Aorta (tissue), 5 donors: ENCODE measurements around the gene HYDIN. TPM values are rescaled to one million over a fixed set of nuclear protein-coding genes. Genes with fewer than 3 reads are reported as not detected.

Experiments
- ATAC-seq: fragments of 200-7000 bp; cut with Tn5 transposase; one replicate; pipeline ENCODE4 v1.9.1; 2022; ENCODE audit warnings: moderate library complexity; ENCODE audit not compliant: low FRiP score
- DNase-seq, 2 donors: peaks; one replicate each; pipeline ENCODE4 v3.0.0-alpha.2; 2020
- H3K27ac ChIP-seq, 2 donors: one replicate each; pipeline ENCODE4 v1.5.1; 2013; ENCODE audit warnings: low read length in 2 of 2, mild to moderate bottlenecking in 2 of 2, moderate library complexity in 2 of 2, control low read depth in 1 of 2, inconsistent platforms in 1 of 2, low read depth in 1 of 2
- H3K27me3 ChIP-seq, 2 donors: one replicate each; pipeline ENCODE4 v1.6.1; 2013; ENCODE audit warnings: control low read depth in 1 of 2, low read length in 1 of 2, mild to moderate bottlenecking in 1 of 2, moderate library complexity in 1 of 2; ENCODE audit not compliant: insufficient read depth in 2 of 2, control insufficient read depth in 1 of 2
- H3K36me3 ChIP-seq, 2 donors: one replicate each; pipeline ENCODE4 v1.6.1; 2013; ENCODE audit warnings: control low read depth in 1 of 2, low read length in 1 of 2, mild to moderate bottlenecking in 1 of 2; ENCODE audit not compliant: insufficient read depth in 2 of 2, control insufficient read depth in 1 of 2
- H3K4me1 ChIP-seq, 2 donors: one replicate each; pipeline ENCODE4 v1.6.1; 2013; ENCODE audit warnings: low read length in 2 of 2, control low read depth in 1 of 2, mild to moderate bottlenecking in 1 of 2, moderate library complexity in 1 of 2; ENCODE audit not compliant: insufficient read depth in 2 of 2, control insufficient read depth in 1 of 2
- H3K4me3 ChIP-seq, 2 donors: one replicate each; pipeline ENCODE4 v1.5.1; 2013; ENCODE audit warnings: low read length in 2 of 2, control low read depth in 1 of 2, mild to moderate bottlenecking in 1 of 2
- H3K9me3 ChIP-seq: one replicate; pipeline ENCODE4 v1.6.1; 2013; ENCODE audit warnings: mild to moderate bottlenecking, low read length; ENCODE audit not compliant: control insufficient read depth
- WGBS, 2 donors: extraction: QIAGEN DNeasy Blood & Tissue Kit; methylation state at CpG; one replicate each; pipeline ENCODE4 v1.1.7; 2013; 5-methylcytosine and 5-hydroxymethylcytosine counted together
- intact Hi-C, 2 donors: fragments of 100-400 bp; cut with DNase I; formaldehyde crosslinking; loops; one replicate each; pipeline versions ENCODE4 v1.14.2 to v1.15.0; 2022
- polyA plus RNA-seq, 2 donors: library from polyadenylated mRNA; stranded (reverse); fragments of 200-250 nt; gene quantifications; one replicate each; pipeline ENCODE4 v1.2.3, GENCODE V29; 2013
- total RNA-seq, 2 donors: library from RNA; stranded (reverse); fragmentation: NEBNext Ultra II Directional; extraction: Animal tissue kit (Norgen Biotek cat#: 25700); gene quantifications; one replicate each; pipeline ENCODE4 v1.2.1, GENCODE V29; 2021
- donor health status: healthy with polysubstance abuse.
- donor health status: Bipolar disorder and iron deficiency.
- donor health status: DM: no; HTN: no; CAD: no.
- donor health status: DM: no; HTN: no; CAD: no.
- donor health status: DM: yes; HTN: yes; CAD: no.

Gene HYDIN
- total and polyA plus RNA-seq, 4 donors: 0.38 to 4.8 (median 4.2) TPM; not detected in 1

DNA sequence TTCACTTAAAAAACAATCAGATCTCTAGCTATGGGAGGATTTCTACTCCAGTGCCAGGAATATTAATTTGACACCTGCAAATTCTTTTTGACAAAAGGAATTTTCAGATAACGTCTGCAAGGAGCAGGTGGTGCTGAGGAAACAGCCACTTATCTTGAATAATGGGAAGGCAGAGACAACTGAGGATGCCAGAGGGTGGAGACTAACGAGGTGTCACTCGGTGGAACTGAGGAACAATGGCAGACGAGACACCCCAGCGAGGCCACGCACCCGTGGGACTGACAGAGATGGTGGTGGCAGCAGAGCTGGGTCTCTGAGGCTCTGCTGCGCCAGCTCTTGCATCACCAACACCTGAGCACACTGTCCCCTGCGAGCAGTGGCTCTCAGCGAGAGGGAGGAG lies 471.7 kb downstream of the HYDIN start:
- Histone ChIP-seq H3K4me1 (peaks cover 0 to 6% of the 10 kb centered on the region in 2 donors), H3K27me3 (no peaks in the 10 kb centered on the region), H3K4me3 (no peak overlapping the region), H3K27ac (no peak overlapping the region), H3K9me3 (no peaks in the 10 kb centered on the region), H3K36me3 (no peaks in the 10 kb centered on the region)
- intact Hi-C loops: loop anchor here in 1 of 2 donors (10.0 kb wide), 1 partner anchor 184 kb away; no protein-coding TSS in a partner anchor
- ATAC-seq (no peak), DNase-seq (no peak)
- 90 to 91% methylated on average over 10 of the region's 10 CpGs for WGBS, 2 donors

Other genes starting within 250 kb of the HYDIN start
- 10 to 100 TPM; 12.2 to 14.9 TPM for gene CMTR2, start 58.7 kb upstream of the HYDIN start, total RNA-seq
- 1 to 10 TPM; 6.8 to 9.7 TPM for gene CMTR2, start 58.7 kb upstream of the HYDIN start, polyA plus RNA-seq
- gene CALB2, start 128.0 kb upstream of the HYDIN start, total RNA-seq: 1 to 10 TPM in 1 of 2 donors, under 1 TPM in 1; 0.84 to 1.1 TPM
- not detected for gene CALB2, start 128.0 kb upstream of the HYDIN start, polyA plus RNA-seq
- not detected for gene TLE7, start 211.3 kb upstream of the HYDIN start, total RNA-seq
- gene TLE7, start 211.3 kb upstream of the HYDIN start, polyA plus RNA-seq: not detected
- 10 to 100 TPM; 10.0 to 11.7 TPM for gene ZNF23, start 231.5 kb upstream of the HYDIN start, total RNA-seq
- 10 to 100 TPM; 11.8 to 13.8 TPM for gene ZNF23, start 231.5 kb upstream of the HYDIN start, polyA plus RNA-seq